Peyer's patch (tissue), 4 donors: ENCODE measurements around the gene FBXL19. TPM values are rescaled to one million over a fixed set of nuclear protein-coding genes. Genes with fewer than 3 reads are reported as not detected.

ENCODE experiments used
- DNase-seq, 3 donors: peaks; one replicate each; pipeline ENCODE4 v3.0.0-alpha.2; 2017 to 2019
- H3K27ac ChIP-seq, 4 donors: fragments of 200-600 bp; sonication (generic); one replicate each; pipeline ENCODE4 v1.5.1; 2016 to 2019
- H3K27me3 ChIP-seq, 2 donors: fragments of 200-600 bp; sonication (generic); one replicate each; pipeline ENCODE4 v1.5.1; 2019
- H3K36me3 ChIP-seq, 3 donors: fragments of 200-600 bp; sonication (generic); one replicate each; pipeline ENCODE4 v1.5.1; 2016 to 2019
- H3K4me1 ChIP-seq, 4 donors: fragments of 200-600 bp; sonication (generic); one replicate each; pipeline ENCODE4 v1.5.1; 2016 to 2019
- H3K4me3 ChIP-seq, 4 donors: fragments of 200-600 bp; sonication (generic); 1 replicate in 3 of 4; 2 replicates in 1 of 4; pipeline ENCODE4 v1.5.1; 2016 to 2019; ENCODE audit warnings: mild to moderate bottlenecking in 1 of 4
- H3K9me3 ChIP-seq, 4 donors: fragments of 200-600 bp; sonication (generic); one replicate each; pipeline ENCODE4 v1.5.1; 2016 to 2019; ENCODE audit warnings: mild to moderate bottlenecking in 1 of 4
- POLR2A ChIP-seq, 2 donors: fragments of 450-650 bp; IDR thresholded peaks; one replicate each; pipeline ENCODE4 v1.5.1; 2017; ENCODE audit warnings: antibody characterized with exemption in 2 of 2, mild to moderate bottlenecking in 2 of 2, moderate library complexity in 2 of 2
- total RNA-seq, 4 donors: library from RNA; depleted of rRNA; stranded (reverse); fragments of >200 nt; gene quantifications; one replicate each; pipeline ENCODE4 v1.1.0, GENCODE V29; 2016
- TF ChIP-seq, protein P1 (sequence below), 6 experiments: fragments of 450-650 bp in 4 of 6; fragments of 200-600 bp in 2 of 6; sonication (generic) in 1 of 6; IDR thresholded peaks; one replicate each; pipeline ENCODE4 v1.5.1; 2017 to 2019; ENCODE audit warnings: antibody characterized with exemption in 6 of 6, mild to moderate bottlenecking in 3 of 6, moderate library complexity in 1 of 6

The FBXL19 gene
- total RNA-seq, 4 donors from 2014 or later = 25.0 to 51.2 (median 47.9) TPM

DNA sequence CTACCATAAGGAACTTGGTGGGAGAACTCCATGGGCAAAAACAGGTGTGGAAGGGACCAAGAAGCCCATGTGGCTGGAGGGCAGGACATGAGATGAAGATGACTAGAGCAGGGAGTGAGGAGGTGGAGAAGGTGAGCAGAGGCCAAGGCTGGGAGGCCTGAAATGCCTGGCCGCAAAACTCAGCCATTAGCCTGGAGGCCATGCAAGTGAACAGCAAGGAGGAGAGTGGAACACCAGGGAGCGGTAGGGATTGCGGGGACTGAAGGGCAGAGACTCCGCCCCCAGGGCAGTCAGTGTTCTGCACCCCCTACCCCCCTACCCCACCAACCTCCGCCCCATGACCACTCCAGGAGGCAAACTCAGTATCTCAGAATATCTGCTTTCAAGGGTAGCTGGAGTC is 46.5 kb upstream of the FBXL19 start:
- Histone ChIP-seq H3K4me1 (peaks cover 3 to 27% (median 15%) of the 10 kb centered on the region in 4 donors), H3K27me3 (no peaks in the 10 kb centered on the region), H3K4me3 (peak overlapping the region in 2 of 4 donors; percentile 80 to 81), H3K36me3 (no peaks in the 10 kb centered on the region), H3K9me3 (no peaks in the 10 kb centered on the region), H3K27ac (peak overlapping the region; percentile 89 to 94 (median 91))
- DNase-seq = no peak
- TF ChIP-seq POLR2A (IDR thresholded peaks at IDR 0.05) = no peak
- TF ChIP-seq, protein P1, sequence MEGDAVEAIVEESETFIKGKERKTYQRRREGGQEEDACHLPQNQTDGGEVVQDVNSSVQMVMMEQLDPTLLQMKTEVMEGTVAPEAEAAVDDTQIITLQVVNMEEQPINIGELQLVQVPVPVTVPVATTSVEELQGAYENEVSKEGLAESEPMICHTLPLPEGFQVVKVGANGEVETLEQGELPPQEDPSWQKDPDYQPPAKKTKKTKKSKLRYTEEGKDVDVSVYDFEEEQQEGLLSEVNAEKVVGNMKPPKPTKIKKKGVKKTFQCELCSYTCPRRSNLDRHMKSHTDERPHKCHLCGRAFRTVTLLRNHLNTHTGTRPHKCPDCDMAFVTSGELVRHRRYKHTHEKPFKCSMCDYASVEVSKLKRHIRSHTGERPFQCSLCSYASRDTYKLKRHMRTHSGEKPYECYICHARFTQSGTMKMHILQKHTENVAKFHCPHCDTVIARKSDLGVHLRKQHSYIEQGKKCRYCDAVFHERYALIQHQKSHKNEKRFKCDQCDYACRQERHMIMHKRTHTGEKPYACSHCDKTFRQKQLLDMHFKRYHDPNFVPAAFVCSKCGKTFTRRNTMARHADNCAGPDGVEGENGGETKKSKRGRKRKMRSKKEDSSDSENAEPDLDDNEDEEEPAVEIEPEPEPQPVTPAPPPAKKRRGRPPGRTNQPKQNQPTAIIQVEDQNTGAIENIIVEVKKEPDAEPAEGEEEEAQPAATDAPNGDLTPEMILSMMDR (IDR thresholded peaks at IDR 0.05) = peak in 1 of 6 experiments; percentile 2

DNA sequence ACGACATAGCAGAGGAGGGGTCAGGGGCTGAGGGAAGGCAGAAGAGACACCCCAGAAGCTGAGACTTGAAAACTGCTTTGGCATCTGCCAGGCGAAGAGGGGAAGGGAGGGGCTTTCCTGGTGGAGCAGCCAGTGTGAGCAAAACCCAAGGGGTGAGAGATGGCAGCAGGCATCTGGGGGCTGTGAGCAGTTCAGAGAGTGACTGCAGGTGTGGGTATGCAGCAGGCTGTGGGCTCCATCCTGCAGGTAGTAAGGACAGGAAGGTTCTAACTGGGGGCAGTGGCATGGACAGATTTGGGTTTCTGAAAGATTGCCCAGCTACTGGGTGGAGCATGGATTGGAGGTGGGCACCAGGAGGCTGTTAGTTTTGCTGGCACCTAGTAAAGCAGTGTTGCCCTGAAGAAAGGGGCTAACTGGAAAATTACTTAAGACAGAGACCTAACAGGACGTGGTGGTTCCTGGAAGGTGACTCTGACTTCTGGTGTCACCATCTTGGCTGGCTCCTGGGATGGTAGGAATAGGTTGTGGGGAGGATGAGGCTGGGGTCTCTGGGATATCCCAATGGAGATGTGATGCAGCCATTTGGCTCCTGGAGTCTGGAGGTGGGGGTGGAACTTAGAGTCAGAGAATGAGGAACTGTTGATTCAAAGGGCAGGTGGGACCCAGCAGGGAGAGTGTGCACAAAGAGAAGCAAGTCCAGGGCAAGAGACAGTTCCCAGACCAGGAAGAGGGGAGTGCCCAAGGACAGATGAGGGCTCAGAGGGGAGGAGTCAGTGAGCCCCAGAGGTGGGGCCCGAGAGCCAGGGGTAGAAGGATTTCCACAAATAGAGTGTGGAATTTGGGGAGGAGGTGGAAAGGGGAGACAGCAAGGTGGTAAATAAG is 40.7 kb upstream of the FBXL19 start:
- TF ChIP-seq, protein P1 (IDR thresholded peaks at IDR 0.05) = no peak
- TF ChIP-seq POLR2A (IDR thresholded peaks at IDR 0.05) = no peak
- DNase-seq = no peak
- H3K27ac ChIP-seq = no peak overlapping the region

DNA sequence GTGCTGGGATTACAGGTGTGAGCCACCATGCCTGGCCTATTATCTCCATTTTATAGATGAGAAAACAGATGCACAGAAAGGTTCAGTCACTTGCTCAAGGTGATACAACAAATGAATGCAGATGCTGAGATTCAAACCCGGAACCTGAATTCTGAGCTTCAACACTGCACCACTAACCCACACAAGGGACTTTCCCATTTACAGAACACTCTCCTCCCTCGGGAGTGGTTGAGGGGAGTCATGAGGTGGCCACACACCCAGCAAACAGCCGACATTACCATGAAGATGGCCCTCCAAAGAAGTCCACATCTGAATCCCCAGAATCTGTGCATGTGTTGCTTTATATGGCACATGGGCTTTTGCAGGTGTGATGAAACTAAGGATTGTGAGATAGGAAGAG is 38.6 kb upstream of the FBXL19 start:
- H3K4me3 ChIP-seq = no peak overlapping the region
- peaks cover 0 to 16% (median 1%) of the 10 kb centered on the region in 4 donors for H3K4me1 ChIP-seq
- H3K9me3 ChIP-seq = no peaks in the 10 kb centered on the region
- TF ChIP-seq POLR2A (IDR thresholded peaks at IDR 0.05) = no peak
- TF ChIP-seq, protein P1 (IDR thresholded peaks at IDR 0.05) = no peak
- H3K36me3 ChIP-seq = peaks cover 0 to 37% (median 0%) of the 10 kb centered on the region in 3 donors
- DNase-seq = no peak
- H3K27me3 ChIP-seq = no peaks in the 10 kb centered on the region
- H3K27ac ChIP-seq = no peak overlapping the region

More for the DNA sequence above, 40.7 kb upstream of the FBXL19 start:
- Histone ChIP-seq H3K4me3 (no peak overlapping the region), H3K27me3 (no peaks in the 10 kb centered on the region), H3K9me3 (no peaks in the 10 kb centered on the region), H3K36me3 (peaks cover 0 to 19% (median 0%) of the 10 kb centered on the region in 3 donors), H3K4me1 (peaks cover 0 to 16% (median 1%) of the 10 kb centered on the region in 4 donors)

DNA sequence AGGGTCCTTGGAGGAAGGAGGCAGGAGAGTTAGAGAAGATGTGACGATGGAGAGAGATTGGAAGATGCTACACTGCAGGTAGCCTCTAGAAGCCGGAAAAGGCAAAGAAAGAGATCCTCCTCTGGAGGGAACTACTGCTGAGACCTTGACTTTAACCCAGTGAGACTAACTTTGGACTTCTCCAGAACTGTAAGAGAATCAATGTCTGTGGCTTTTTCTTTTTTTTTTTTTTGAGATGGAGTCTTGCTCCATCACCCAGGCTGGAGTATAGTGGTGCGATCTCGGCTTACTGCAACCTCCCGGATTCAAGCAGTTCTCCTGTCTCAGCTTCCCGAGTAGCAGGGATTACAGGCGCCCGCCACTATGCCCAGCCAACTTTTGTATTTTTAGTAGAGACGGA is 38.2 kb upstream of the FBXL19 start:
- Histone ChIP-seq H3K36me3 (peaks cover 0 to 41% (median 0%) of the 10 kb centered on the region in 3 donors), H3K27me3 (no peaks in the 10 kb centered on the region), H3K4me1 (peaks cover 0 to 16% (median 1%) of the 10 kb centered on the region in 4 donors), H3K9me3 (no peaks in the 10 kb centered on the region), H3K27ac (no peak overlapping the region), H3K4me3 (no peak overlapping the region)
- no peak for TF ChIP-seq POLR2A (IDR thresholded peaks at IDR 0.05)
- TF ChIP-seq, protein P1 (IDR thresholded peaks at IDR 0.05) = no peak
- DNase-seq = no peak

DNA sequence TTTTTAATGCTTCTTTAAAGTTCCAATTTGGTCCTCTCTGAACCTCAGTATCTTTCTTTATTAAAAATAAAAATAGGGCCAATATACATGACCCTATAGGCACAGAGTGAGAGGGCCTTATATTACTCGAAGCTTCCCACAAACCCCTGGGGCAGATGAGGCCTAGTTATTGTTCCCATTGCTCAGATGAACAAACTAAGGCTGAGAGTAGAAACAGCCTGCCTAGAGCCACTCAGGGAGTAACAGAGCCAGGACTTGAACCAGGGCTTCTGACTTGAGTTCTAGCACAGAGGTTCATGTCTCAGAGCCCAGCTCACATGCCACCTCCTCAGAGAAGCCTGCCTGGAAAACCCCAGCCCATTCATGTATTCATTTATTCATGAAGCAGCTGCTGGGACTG is 37.2 kb upstream of the FBXL19 start:
- peaks cover 0 to 13% (median 1%) of the 10 kb centered on the region in 4 donors for H3K4me1 ChIP-seq
- H3K4me3 ChIP-seq = no peak overlapping the region
- H3K27ac ChIP-seq = no peak overlapping the region
- H3K27me3 ChIP-seq = no peaks in the 10 kb centered on the region
- H3K36me3 ChIP-seq = peaks cover 0 to 51% (median 0%) of the 10 kb centered on the region in 3 donors
- H3K9me3 ChIP-seq = no peaks in the 10 kb centered on the region
- TF ChIP-seq POLR2A (IDR thresholded peaks at IDR 0.05) = no peak
- TF ChIP-seq, protein P1 (IDR thresholded peaks at IDR 0.05) = no peak
- no peak for DNase-seq
